ENCODE measurements around the gene KRTAP4-7.
"Not testable (repeated sequence)": the region's sequence is repeated elsewhere in the genome, so short reads cannot be mapped to it uniquely, and the experiment has no call there.

The KRTAP4-7 gene

DNA sequence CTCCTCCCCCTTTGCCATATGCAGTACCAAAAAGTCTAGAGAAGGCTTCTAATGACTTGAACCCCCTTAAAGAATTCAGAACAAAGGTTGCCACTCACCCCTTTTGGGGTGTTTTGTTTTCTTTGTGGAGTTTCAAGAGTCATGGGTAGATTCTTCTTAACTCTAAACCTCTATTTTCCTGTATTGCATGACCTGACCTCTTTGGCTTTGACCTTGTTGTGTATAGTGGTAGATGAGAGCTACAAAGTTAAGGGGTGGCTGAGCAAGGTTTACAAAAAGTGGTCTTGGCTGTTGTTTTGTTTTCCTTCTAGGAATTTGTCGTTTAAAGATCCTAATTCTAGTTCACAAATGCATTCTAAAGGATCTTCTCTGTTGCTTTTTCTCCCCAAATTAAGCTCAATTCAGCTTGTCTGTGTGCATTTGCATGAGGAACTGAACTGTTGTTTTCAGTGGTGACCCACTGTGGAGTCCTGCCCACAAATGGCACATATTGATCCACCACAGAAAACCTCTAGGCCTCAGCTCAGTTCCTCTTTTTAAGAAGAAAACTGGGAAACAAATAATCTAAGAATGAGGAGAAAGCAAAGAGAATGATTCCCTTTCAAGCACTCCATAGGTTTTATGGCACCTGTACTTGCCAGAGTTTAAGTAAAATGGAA, 24.9 kb downstream of the KRTAP4-7 start:
- DNase-seq (ENCODE audit: low spot score): not testable (repeated sequence)

DNA sequence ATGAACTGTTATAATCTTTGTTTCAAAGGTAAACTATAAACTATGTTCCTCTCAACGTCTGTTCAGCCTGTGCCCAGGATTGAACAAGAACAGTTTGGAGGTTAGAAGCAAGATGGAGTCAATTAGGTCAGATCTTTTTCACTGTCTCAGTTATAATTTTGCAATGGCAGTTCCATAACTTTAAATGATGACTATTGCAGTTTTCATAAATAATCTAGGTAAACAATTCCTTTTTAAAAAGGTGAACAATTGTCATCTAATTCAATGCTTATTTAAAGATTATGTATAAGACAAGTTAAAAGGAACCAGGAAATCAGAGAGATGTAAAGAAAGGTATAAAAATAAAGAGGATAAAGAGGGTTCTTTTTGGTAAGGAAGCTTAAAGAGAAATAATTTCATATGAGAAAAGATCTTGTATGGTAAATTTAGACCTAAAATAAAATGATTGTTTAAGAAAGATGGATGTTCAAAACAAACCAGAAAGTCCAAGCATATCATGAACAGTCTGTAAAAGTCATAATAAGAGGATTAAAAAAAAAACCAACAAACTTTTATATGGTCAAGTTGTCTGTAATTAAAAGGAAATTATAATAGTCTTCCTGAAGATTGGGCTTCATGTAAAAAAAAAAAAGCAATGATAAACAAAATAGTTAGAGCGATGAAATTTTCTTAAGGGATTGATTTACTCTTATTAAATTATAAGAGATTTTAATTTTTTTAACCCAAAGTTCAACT, 27.4 kb downstream of the KRTAP4-7 start:
- no peak for DNase-seq (ENCODE audit: low spot score)

DNA sequence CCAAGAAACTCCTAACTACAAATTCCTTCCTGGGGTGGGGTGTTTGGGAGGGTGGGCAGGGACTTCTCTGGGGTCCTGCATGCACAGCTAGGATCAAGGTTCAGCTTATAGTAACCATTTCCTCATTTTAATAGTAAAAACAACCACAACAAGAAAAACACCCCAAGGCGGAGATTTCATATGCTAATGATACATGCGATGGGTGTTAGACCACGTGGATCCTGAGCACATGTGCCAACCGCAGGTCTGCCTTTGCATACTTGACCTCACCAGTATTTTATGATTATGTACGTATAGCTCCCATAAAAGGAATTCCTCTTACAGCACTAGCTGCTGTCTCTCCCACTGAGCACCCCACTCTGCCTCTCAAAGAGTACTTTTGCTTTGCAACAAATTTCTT, 32.3 kb downstream of the KRTAP4-7 start:
- no peak for DNase-seq (ENCODE audit: low spot score)

DNA sequence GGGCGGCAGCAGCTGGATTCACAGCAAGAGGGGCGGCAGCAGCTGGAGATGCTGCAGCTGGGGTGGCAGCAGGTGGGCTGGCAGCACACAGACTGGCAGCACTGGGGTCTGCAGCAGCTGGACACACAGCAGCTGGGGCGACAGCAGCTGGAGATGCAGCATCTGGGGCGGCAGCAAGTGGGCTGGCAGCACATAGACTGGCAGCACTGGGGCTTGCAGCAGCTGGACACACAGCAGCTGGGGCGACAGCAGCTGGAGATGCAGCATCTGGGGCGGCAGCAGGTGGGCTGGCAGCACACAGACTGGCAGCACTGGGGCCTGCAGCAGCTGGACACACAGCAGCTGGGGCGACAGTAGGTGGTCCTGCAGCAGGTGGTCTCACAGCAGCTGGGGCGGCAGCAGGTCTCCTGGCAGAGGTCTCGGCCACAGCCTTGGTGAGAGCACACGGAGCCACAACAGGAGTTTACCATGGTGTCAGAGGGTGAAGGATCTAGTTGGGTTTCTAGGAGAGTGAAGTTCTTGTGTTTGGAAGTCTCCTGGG, 34.0 kb downstream of the KRTAP4-7 start, which contains the start of gene KRTAP4-11:
KRTAP4-11 (minus strand) TSS at position 528 of the 541 bp plus-strand sequence; CDS start at position 470, 58 bp downstream.
- not testable (repeated sequence) for DNase-seq (ENCODE audit: low spot score)

DNA sequence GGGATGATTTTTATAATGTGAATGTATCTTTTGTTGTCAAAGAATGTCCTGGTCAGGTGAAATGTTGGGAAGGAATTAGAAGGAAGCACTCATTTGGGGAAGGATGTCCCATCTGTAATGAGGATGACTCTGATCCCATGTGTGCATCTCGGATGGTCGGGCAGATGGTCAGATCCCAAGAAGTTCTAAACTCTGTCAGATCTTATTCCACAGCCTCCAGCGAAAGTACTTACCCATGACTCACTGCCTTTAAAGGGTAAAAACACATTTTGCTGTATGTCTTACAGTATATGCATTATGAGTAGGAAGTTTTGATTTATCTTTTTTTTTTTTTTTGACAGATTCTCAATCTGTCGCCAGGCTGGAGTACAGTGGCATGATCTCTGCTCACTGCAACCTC, 34.8 kb downstream of the KRTAP4-7 start:
- no peak for DNase-seq (ENCODE audit: low spot score)

DNA sequence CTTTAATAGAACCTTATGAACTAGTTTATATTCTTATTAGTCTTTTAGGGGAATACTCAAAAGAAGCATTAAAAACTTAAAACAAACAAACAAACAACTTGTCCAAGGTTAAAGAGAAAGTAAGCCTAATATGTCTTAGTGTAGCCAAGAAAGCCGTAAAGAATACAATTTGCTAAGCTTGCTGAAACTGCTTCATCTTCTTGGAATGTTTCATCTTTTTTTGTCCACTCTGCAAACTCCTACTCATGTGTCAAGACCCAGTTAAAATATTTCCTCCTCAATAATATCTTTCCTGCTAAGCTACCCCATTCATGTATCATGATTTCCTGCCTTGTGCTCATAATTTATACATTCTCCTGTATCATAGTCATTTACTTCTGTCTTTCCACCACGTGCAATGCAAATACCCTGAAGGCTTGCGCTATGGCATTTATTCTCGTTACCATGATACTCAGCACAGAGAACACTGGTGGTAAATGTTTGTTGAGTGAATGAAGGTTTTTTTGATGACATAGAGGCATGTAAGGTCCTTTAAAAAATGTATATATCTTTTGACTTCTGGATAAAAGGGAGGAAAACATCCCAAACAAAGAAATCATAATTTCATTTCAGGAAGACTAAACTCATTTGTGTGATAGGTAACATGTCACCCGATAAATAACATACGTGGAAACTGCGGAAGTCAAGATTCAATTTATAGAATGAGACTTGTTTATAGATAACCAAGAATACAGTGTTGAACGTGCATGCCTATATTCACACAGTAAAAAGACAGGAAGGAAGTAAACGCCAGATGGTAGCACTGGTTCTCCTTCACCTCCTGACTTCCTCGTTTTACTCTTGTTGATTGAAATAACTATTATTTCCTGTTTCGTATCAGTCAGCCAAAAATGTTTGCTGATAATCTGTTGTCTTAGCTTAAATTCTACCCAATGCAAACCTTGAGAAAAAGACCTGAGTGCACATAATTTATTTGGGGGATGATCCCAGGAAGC, 36.0 kb downstream of the KRTAP4-7 start:
- DNase-seq (ENCODE audit: low spot score): peak; percentile 13

DNA sequence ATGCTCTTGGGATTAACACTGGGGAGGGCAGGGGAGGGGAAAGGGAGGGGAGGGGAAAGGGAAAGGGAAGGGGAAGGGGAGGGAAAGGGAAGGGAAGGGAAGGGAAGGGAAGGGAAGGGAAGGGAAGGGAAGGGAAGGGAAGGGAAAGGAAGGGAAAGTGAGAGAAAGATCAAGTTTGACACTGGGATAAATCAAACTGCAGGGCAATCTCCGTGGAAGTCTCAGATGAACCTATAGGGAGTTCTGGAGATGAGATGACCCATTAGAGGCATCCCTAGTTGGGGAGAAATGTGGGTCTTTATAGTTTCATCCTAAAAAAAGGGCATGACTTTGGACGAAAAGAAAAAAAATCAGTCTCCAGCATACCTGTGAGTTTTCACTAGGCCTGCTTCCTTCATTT, 37.8 kb downstream of the KRTAP4-7 start:
- no peak for DNase-seq (ENCODE audit: low spot score)

DNA sequence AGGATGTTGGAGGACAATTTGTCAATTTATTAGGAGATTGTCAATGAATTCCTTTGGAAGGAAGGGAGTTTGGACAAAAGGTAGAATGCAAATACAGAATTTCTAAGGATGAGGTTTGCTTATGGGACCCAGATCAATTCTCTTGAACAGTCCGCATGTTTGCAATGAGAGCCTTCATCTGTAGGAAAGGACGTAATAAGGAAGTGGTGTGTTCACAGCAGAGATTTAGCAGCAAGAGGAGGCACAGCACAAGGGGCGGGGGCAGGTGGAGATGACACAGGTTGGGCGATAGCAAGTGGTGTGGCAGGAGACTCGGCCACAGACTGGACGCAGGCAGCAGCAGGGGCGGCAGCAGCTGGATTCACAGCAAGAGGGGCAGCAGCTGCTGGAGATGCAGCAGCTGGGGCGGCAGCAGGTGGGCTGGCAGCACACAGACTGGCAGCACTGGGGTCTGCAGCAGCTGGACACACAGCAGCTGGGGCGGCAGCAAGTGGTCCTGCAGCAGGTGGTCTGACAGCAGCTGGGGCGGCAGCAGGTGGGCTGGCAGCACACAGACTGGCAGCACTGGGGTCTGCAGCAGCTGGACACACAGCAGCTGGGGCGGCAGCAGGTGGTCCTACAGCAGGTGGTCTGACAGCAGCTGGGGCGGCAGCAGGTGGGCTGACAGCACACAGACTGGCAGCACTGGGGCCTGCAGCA, 39.5 kb downstream of the KRTAP4-7 start:
- DNase-seq (ENCODE audit: low spot score): not testable (repeated sequence)

DNA sequence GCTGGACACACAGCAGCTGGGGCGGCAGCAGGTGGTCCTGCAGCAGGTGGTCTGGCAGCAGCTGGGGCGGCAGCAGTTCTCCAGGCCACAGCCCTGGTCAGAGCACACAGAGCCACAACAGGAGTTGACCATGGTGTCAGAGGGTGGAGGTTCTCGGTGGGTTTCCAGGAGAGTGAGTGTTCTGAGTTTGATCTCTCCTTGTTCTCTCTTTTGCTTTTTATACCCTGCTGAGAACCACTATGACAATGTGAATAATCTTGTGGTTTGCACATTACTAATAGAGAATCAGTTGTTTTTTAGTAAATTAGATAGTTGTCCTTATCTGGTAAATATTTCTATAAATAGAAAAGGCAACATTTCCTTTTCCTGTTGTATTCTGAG, 40.0 kb downstream of the KRTAP4-7 start, which contains the start of gene KRTAP4-12:
KRTAP4-12 (minus strand) TSS at position 192 of the 381 bp plus-strand sequence; CDS start at position 132, 60 bp downstream.
- not testable (repeated sequence) for DNase-seq (ENCODE audit: low spot score)

DNA sequence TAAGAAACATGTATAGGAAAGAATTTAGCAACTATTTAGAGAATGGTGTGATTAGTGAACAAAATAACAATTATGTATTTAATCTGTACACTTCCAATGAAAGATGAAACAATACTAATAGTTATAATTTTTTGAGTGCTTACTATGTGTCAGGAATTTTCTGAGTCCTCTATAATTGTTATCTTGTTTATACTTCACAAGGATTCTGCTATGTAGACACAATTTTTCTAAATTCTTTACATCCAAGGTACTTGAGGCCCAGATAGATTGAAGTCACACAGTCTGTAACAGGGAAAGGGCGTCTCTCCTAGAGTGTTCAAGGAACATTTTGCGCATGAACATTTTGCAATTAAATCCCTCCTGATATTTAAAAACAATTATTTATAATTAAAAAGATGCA, 41.1 kb downstream of the KRTAP4-7 start:
- DNase-seq (ENCODE audit: low spot score): no peak

DNA sequence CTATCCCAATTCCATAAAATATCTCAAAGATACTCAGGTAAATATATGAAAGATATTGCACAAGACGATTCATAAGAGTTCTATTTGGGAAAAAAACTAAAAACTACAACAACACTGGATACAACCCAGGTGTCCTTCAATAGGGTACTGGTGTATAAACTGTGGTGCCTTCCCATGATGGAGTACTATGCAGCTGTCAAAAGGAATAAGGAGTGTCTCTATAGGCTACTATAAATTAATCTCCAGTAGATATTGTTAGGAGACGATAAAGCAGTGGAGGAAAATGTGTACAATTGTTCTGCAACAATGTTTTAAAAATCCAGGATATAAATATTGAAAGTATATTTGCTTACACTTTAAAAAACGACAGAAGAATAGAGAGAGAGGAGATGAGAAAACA, 42.5 kb downstream of the KRTAP4-7 start:
- DNase-seq (ENCODE audit: low spot score): no peak

DNA sequence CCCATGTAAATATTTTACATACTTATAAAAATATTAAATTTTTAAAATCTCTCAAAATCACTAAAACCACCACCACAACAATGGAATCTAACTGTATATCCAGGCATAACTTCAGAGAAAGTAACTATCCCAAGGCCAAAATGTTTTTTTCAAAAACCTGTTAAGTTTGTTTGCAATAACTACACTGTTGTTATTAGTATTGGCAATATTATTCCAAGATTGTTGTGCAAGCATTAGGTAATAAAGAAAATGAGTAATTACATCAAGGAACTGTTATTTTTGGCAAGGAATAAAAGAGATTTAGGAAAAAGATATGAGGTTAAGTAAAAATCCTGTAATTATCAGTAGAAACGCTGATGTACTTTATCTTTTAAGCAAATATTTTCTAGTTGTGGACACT, 43.4 kb downstream of the KRTAP4-7 start:
- DNase-seq (ENCODE audit: low spot score): no peak

DNA sequence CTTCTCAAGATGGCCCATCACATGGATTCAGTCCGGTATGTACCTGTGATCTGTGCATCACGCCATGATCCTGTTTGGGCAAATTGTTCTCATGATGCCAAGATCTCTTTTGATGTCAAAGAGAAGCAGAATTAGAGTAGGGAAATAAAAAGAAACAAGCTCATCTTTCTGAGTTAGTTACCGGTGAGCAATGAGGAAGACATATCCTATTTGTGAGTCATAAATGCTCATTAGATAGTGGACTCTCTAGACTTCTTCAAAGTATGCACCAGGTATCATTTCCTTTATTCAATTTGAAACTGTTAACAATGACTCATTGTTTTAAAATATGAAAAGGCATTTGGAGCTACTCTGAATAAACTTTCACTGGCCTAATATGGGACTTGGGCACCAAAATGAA, 48.0 kb downstream of the KRTAP4-7 start:
- no peak for DNase-seq (ENCODE audit: low spot score)

DNA sequence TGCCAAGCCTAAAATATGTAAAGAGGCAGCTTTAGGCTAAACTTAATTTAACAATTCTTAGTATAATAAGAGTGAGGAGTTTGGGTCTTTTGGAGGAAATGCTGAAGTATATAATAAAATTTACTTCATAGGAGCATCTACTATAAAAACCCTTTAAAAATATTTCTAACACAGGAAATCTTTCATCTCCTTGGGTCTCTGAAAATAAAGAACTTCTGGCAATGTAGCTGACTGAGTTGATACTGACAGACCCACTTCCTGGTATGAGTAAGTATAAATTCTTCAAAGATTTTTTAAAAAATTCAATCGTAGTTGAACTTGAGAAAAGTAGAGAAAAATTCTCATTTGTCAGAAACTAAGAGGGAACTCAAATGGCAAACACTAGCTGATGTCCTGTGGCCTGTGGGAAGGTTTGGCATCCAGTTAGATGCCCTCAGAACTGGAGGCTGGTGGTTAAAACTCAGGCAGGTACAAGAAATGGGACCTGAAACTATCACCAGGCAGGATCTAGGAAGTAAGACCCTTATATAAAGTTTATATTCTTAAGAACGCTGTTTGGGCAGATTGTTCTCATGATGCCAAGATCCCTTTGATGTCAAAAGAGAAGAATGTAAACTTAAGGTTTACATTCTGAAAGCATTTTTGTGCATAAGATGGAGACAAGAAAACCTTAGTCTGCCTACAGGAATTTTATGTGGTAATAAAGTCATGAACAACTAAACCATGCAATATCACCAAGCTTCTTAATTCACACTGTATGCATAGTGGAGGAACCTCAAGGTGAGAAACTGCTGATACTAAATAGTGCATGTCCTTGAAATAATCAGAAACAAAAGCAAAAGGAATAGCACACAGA, 50.2 kb downstream of the KRTAP4-7 start:
- DNase-seq (ENCODE audit: low spot score): no peak
